OCI-LY3 (cell line): ENCODE data around the gene MATCAP1.
A peak's percentile ranks its signal among the peaks of the same experiment; 100 is the strongest.

Experiments
- H2AFZ ChIP-seq: fragments of 200-600, 300-600 bp; shearing (Covaris generic); 2 replicates; pipeline ENCODE4 v1.6.0; 2014; ENCODE audit warnings: antibody characterized with exemption, low read depth, low read length
- H3K27ac ChIP-seq: fragments of 200-600, 300-600 bp; sonication (generic); 2 replicates; pipeline ENCODE4 v1.5.1; 2014; ENCODE audit warnings: mild to moderate bottlenecking, low read length, moderate library complexity, mixed read lengths
- H3K27me3 ChIP-seq: fragments of 200-600, 300-600 bp; sonication (generic); 2 replicates; pipeline ENCODE4 v1.6.1; 2014; ENCODE audit warnings: low read depth, low read length, mixed read lengths
- H3K36me3 ChIP-seq: fragments of 200-600, 300-600 bp; sonication (generic); replicated peaks from 2 replicates; pipeline ENCODE3; 2014; ENCODE audit warnings: low read depth, low read length, mixed read lengths
- H3K4me1 ChIP-seq: fragments of 300-600, 200-600 bp; sonication (generic); 2 replicates; pipeline ENCODE4 v1.6.1; 2014; ENCODE audit warnings: low read length, mixed read lengths
- H3K4me2 ChIP-seq: fragments of 200-600, 300-600 bp; sonication (generic); 2 replicates; pipeline ENCODE4 v1.6.1; 2014; ENCODE audit warnings: low read length, mixed read lengths
- H3K4me3 ChIP-seq: fragments of 300-600, 200-600 bp; sonication (generic); 2 replicates; pipeline ENCODE4 v1.5.1; 2014; ENCODE audit warnings: antibody characterized with exemption, mild to moderate bottlenecking, low read length, moderate library complexity
- H3K79me2 ChIP-seq: fragments of 300-600, 200-600 bp; shearing (Covaris generic); 2 replicates; pipeline ENCODE4 v1.6.1; 2014; ENCODE audit warnings: mild to moderate bottlenecking, low read length, mixed read lengths
- H3K9ac ChIP-seq: fragments of 300-600, 200-600 bp; shearing (Covaris generic); 2 replicates; pipeline ENCODE4 v1.6.0; 2014; ENCODE audit warnings: mild to moderate bottlenecking, low read length, moderate library complexity
- H3K9me3 ChIP-seq: fragments of 200-600, 300-600 bp; shearing (Covaris generic); 2 replicates; pipeline ENCODE4 v1.6.1; 2014; ENCODE audit warnings: low read length, mixed read lengths; ENCODE audit not compliant: insufficient read depth
- H4K20me1 ChIP-seq: fragments of 200-600, 300-600 bp; sonication (generic); 2 replicates; pipeline ENCODE4 v1.6.1; 2016; ENCODE audit warnings: low read length, mixed read lengths; ENCODE audit not compliant: insufficient read depth
- EZH2phosphoT487 ChIP-seq: fragments of 200-600 bp; shearing (Covaris generic); IDR thresholded peaks from 2 replicates; pipeline ENCODE4 v1.6.1; 2018; ENCODE audit warnings: antibody characterized with exemption, mixed run types, low read depth
- TF ChIP-seq, protein P1 (sequence below): fragments of 200-600, 300-600 bp; sonication (generic); IDR thresholded peaks from 2 replicates; pipeline ENCODE4 v1.5.1; 2014; ENCODE audit warnings: antibody characterized with exemption, low read length, low read depth

MATCAP1 gene

DNA sequence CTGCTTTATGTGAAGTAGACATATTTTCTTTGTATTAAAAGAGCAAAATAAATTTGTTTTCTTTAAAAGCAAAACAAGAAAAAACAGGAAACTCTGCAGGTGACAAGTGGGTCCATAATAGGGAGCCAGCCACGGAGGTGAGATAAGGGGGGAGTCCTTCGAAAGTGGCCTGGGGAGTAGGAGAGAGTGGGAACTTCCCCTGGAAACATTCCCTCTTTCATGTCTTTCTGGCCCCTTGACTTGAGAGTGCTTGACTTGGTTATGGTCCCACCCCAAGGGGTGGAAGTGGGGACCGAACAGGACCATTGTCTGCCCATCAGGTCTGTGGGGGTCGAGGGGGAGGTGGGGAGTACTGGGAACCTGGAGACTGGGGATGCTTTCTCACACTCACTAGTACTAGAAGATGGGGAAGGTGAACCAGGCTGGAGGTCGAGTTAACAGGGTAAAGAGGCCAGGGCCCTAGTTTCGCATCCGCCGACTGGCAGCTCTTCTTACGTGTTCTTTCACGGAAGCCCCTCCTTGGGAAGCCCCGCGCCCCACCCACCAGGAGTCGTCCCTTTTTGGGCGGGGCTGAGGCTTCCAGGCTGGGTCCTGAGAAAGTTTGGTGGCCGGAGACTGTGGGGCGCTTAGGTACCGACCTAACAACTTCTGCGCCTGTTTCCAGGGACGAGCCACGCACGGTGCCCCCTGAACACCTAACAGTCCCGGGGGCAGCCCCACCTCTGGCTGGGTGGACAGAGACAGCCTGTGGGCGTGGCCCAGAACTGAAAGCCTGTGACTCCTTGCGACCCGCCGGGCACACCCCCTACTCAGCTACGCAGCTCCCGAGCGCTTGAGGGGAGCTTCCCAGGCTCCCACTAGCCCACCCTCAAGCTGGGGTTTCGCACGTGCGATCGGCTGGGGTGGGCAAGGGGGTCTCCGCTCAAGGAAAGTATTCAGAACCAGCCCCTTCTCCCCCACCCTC lies 24.8 kb downstream of the MATCAP1 start:
- H4K20me1 ChIP-seq: no peaks in the 10 kb centered on the region

GRCh38 chr16:67157892-67158635 lies 25.7 kb downstream of the MATCAP1 start:
- TF ChIP-seq, protein P1, sequence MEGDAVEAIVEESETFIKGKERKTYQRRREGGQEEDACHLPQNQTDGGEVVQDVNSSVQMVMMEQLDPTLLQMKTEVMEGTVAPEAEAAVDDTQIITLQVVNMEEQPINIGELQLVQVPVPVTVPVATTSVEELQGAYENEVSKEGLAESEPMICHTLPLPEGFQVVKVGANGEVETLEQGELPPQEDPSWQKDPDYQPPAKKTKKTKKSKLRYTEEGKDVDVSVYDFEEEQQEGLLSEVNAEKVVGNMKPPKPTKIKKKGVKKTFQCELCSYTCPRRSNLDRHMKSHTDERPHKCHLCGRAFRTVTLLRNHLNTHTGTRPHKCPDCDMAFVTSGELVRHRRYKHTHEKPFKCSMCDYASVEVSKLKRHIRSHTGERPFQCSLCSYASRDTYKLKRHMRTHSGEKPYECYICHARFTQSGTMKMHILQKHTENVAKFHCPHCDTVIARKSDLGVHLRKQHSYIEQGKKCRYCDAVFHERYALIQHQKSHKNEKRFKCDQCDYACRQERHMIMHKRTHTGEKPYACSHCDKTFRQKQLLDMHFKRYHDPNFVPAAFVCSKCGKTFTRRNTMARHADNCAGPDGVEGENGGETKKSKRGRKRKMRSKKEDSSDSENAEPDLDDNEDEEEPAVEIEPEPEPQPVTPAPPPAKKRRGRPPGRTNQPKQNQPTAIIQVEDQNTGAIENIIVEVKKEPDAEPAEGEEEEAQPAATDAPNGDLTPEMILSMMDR: no peak
- TF ChIP-seq EZH2phosphoT487: no peak
- peaks cover 12% of the 10 kb centered on the region for H3K36me3 ChIP-seq
- no peaks in the 10 kb centered on the region for H4K20me1 ChIP-seq
- peak overlapping the region; percentile 87 for H3K4me3 ChIP-seq
- peak overlapping the region; percentile 86 for H3K27ac ChIP-seq
- peaks cover 20% of the 10 kb centered on the region for H3K4me1 ChIP-seq
- no peaks in the 10 kb centered on the region for H3K27me3 ChIP-seq
- H2AFZ ChIP-seq: no peak overlapping the region
- peaks cover 14% of the 10 kb centered on the region for H3K79me2 ChIP-seq
- H3K4me2 ChIP-seq: peak overlapping the region; percentile 99
- peak overlapping the region; percentile 91 for H3K9ac ChIP-seq
- no peaks in the 10 kb centered on the region for H3K9me3 ChIP-seq

More for the DNA sequence above, 24.8 kb downstream of the MATCAP1 start:
- Histone ChIP-seq H3K4me3 (peak overlapping the region; percentile 87), H3K4me1 (peaks cover 20% of the 10 kb centered on the region), H2AFZ (no peak overlapping the region), H3K27me3 (no peaks in the 10 kb centered on the region), H3K9me3 (no peaks in the 10 kb centered on the region), H3K27ac (peak overlapping the region; percentile 86), H3K79me2 (peaks cover 14% of the 10 kb centered on the region), H3K9ac (peak overlapping the region; percentile 91), H3K36me3 (peaks cover 12% of the 10 kb centered on the region), H3K4me2 (peak overlapping the region; percentile 99)
- TF ChIP-seq, protein P1: no peak
- TF ChIP-seq EZH2phosphoT487: no peak

DNA sequence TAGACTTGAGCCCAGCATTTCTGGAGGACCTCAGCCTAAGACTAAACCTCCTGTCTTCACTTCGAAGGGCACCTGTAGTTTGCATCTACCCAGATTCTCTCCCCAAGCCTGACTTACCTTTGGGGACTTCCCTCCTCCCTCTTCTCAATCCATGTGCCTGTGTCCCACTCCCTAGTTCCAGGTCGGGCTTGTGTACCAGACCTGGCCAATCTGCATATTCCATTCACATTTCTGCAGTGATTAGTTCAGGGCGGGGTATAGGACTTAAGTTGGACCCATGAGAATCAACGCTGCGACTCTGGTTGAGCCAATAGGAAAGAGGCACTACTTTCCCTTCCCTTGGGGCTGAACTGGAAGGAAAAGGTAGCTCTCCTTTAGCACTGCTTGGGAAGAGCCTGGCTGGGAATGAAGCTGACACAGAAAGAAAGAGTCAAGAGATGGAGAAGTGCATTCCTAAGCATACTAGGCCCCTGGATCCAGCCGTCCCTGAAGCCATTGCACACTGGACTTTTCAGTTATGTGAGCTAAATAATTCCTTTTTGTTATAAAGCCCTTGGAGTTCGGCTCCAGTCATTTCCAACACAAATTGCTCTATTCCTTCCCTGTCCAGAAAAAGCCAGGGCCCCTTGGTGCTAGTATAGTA lies 26.5 kb downstream of the MATCAP1 start:
- Histone ChIP-seq H3K4me2 (no peak overlapping the region), H3K4me3 (no peak overlapping the region), H3K9ac (no peak overlapping the region), H2AFZ (no peak overlapping the region), H3K9me3 (no peaks in the 10 kb centered on the region), H3K36me3 (peaks cover 12% of the 10 kb centered on the region), H4K20me1 (no peaks in the 10 kb centered on the region), H3K27ac (no peak overlapping the region), H3K27me3 (no peaks in the 10 kb centered on the region), H3K79me2 (peaks cover 14% of the 10 kb centered on the region), H3K4me1 (peaks cover 20% of the 10 kb centered on the region)
- no peak for TF ChIP-seq EZH2phosphoT487
- TF ChIP-seq, protein P1: no peak
